H9 (cell line): ENCODE results near the gene TPSAB1. TPM values are rescaled to one million over a fixed set of nuclear protein-coding genes. Genes with fewer than 3 reads are reported as not detected.

Experiments used
- DNase-seq: peaks from one replicate; pipeline ENCODE4 v3.0.0-alpha.2; 2017
- H2AFZ ChIP-seq: one replicate; pipeline ENCODE4 v1.6.1; 2013; ENCODE audit warnings: mild to moderate bottlenecking, low read length, control low read depth, moderate library complexity
- H2AK5ac ChIP-seq: 2 replicates; pipeline ENCODE4 v1.6.1; 2013; ENCODE audit warnings: low read length, control low read depth, mixed read lengths; ENCODE audit not compliant: insufficient read length
- H2BK120ac ChIP-seq: one replicate; pipeline ENCODE4 v1.6.1; 2013; ENCODE audit warnings: low read depth, mild to moderate bottlenecking, low read length, control low read depth, inconsistent platforms; ENCODE audit not compliant: poor library complexity, severe bottlenecking
- H2BK12ac ChIP-seq: 2 replicates; pipeline ENCODE4 v1.6.1; 2013; ENCODE audit warnings: low read length, control low read depth, mixed read lengths, low read depth; ENCODE audit not compliant: insufficient read length
- H2BK15ac ChIP-seq: 2 replicates; pipeline ENCODE4 v1.6.1; 2013; ENCODE audit warnings: low read depth, low read length, control low read depth
- H2BK20ac ChIP-seq: one replicate; pipeline ENCODE4 v1.6.1; 2013; ENCODE audit warnings: low read depth, mild to moderate bottlenecking, low read length, control low read depth, inconsistent platforms; ENCODE audit not compliant: poor library complexity, severe bottlenecking
- H2BK5ac ChIP-seq: 2 replicates; pipeline ENCODE4 v1.6.1; 2013; ENCODE audit warnings: low read length, control low read depth, mixed read lengths; ENCODE audit not compliant: insufficient read length
- H3K14ac ChIP-seq: 2 replicates; pipeline ENCODE4 v1.6.1; 2013; ENCODE audit warnings: low read length, control low read depth; ENCODE audit not compliant: insufficient read depth
- H3K18ac ChIP-seq: 2 replicates; pipeline ENCODE4 v1.6.1; 2013; ENCODE audit warnings: low read depth, mild to moderate bottlenecking, mixed read lengths, low read length, control low read depth; ENCODE audit not compliant: insufficient read length
- H3K23ac ChIP-seq: 2 replicates; pipeline ENCODE4 v1.6.1; 2013; ENCODE audit warnings: low read length, control low read depth, mixed read lengths, low read depth; ENCODE audit not compliant: insufficient read length
- H3K23me2 ChIP-seq: 2 replicates; pipeline ENCODE4 v1.6.1; 2013; ENCODE audit warnings: low read depth, mild to moderate bottlenecking, mixed read lengths, low read length, control low read depth; ENCODE audit not compliant: insufficient read length, poor library complexity, severe bottlenecking
- H3K27ac ChIP-seq: 2 replicates; pipeline ENCODE4 v1.5.1; 2013; ENCODE audit warnings: low read length, control low read depth, mixed read lengths, low read depth; ENCODE audit not compliant: insufficient read length
- H3K27me3 ChIP-seq: 2 replicates; pipeline ENCODE4 v1.6.1; 2013; ENCODE audit warnings: low read length, control low read depth, inconsistent platforms; ENCODE audit not compliant: insufficient read depth
- H3K4ac ChIP-seq: 2 replicates; pipeline ENCODE4 v1.6.1; 2013; ENCODE audit warnings: low read depth, mild to moderate bottlenecking, control low read depth, inconsistent platforms, low read length, moderate library complexity
- H3K4me1 ChIP-seq: 2 replicates; pipeline ENCODE4 v1.6.1; 2013; ENCODE audit warnings: low read length, control low read depth, inconsistent platforms; ENCODE audit not compliant: insufficient read depth
- H3K4me2 ChIP-seq: 2 replicates; pipeline ENCODE4 v1.6.1; 2013; ENCODE audit warnings: low read length, control low read depth, mixed read lengths; ENCODE audit not compliant: insufficient read length, insufficient read depth
- H3K56ac ChIP-seq: 2 replicates; pipeline ENCODE4 v1.6.1; 2013; ENCODE audit warnings: low read depth, mild to moderate bottlenecking, mixed read lengths, low read length, control low read depth; ENCODE audit not compliant: insufficient read length
- H3K79me1 ChIP-seq: 2 replicates; pipeline ENCODE4 v1.6.1; 2013; ENCODE audit warnings: low read depth, mild to moderate bottlenecking, moderate library complexity, low read length, control low read depth, inconsistent platforms; ENCODE audit not compliant: insufficient read depth, poor library complexity, severe bottlenecking
- H3K79me2 ChIP-seq: 2 replicates; pipeline ENCODE4 v1.6.1; 2013; ENCODE audit warnings: low read length, control low read depth, inconsistent platforms; ENCODE audit not compliant: insufficient read depth
- H3K9ac ChIP-seq: 2 replicates; pipeline ENCODE4 v1.6.1; 2013; ENCODE audit warnings: low read length, control low read depth, mixed read lengths; ENCODE audit not compliant: insufficient read length; ENCODE audit errors: extremely low read depth
- H3K9me3 ChIP-seq: one replicate; pipeline ENCODE4 v1.6.1; 2013; ENCODE audit warnings: low read depth, low read length, inconsistent platforms; ENCODE audit not compliant: control insufficient read depth
- H3T11ph ChIP-seq: one replicate; pipeline ENCODE4 v1.6.1; 2013; ENCODE audit warnings: mild to moderate bottlenecking, low read length, control low read depth, inconsistent platforms
- H4K20me1 ChIP-seq: one replicate; pipeline ENCODE4 v1.6.1; 2013; ENCODE audit not compliant: control insufficient read depth, insufficient read length, insufficient read depth
- H4K5ac ChIP-seq: 2 replicates; pipeline ENCODE4 v1.6.1; 2013; ENCODE audit warnings: low read depth, mild to moderate bottlenecking, mixed read lengths, low read length, control low read depth; ENCODE audit not compliant: insufficient read length
- H4K8ac ChIP-seq: replicated peaks from 2 replicates; pipeline ENCODE4 v1.6.1; 2013; ENCODE audit warnings: low read length, control low read depth, mixed read lengths, low read depth; ENCODE audit not compliant: insufficient read length
- H4K91ac ChIP-seq: 2 replicates; pipeline ENCODE4 v1.6.1; 2013; ENCODE audit warnings: low read depth, mild to moderate bottlenecking, moderate library complexity, mixed read lengths, low read length, control low read depth; ENCODE audit not compliant: insufficient read length
- H3K27ac Mint-ChIP-seq, 3 experiments: 2 replicates in 2 of 3; 3 replicates in 1 of 3; pipeline ENCODE4 v1.8.0; 2020 to 2021; ENCODE audit warnings: mixed read lengths in 3 of 3, mild to moderate bottlenecking in 1 of 3, moderate library complexity in 1 of 3
- H3K27me3 Mint-ChIP-seq: 2 replicates; pipeline ENCODE4 v1.8.0; 2021; ENCODE audit warnings: low read depth, mild to moderate bottlenecking, moderate library complexity, mixed read lengths
- H3K36me3 Mint-ChIP-seq, 3 experiments: 2 replicates in 2 of 3; 3 replicates in 1 of 3; pipeline ENCODE4 v1.8.0; 2020 to 2021; ENCODE audit warnings: low read depth in 3 of 3, mixed read lengths in 3 of 3; ENCODE audit not compliant: insufficient read depth in 1 of 3
- H3K4me1 Mint-ChIP-seq, 2 experiments: 2 replicates each; pipeline ENCODE4 v1.8.0; 2020; ENCODE audit warnings: mixed read lengths in 2 of 2
- H3K4me3 Mint-ChIP-seq, 2 experiments: 2 replicates in 1 of 2; 3 replicates in 1 of 2; pipeline ENCODE4 v1.8.0; 2020 to 2021; ENCODE audit warnings: mild to moderate bottlenecking in 2 of 2, mixed read lengths in 2 of 2, moderate library complexity in 1 of 2
- H3K9me3 Mint-ChIP-seq, 2 experiments: 2 replicates in 1 of 2; 3 replicates in 1 of 2; pipeline ENCODE4 v1.8.0; 2020; ENCODE audit warnings: mild to moderate bottlenecking in 2 of 2, mixed read lengths in 2 of 2, moderate library complexity in 1 of 2
- WGBS: extraction: QIAGEN DNeasy Blood & Tissue Kit; methylation state at CpG from one replicate; pipeline ENCODE4 v1.1.7; 2013; ENCODE audit warnings: missing lambda C conversion rate, low lambda C conversion rate, mixed read lengths; ENCODE audit not compliant: insufficient read length; ENCODE audit errors: extremely low coverage; 5-methylcytosine and 5-hydroxymethylcytosine counted together
- total RNA-seq: library from RNA; stranded (reverse); gene quantifications from 2 replicates; pipeline ENCODE4 v1.2.1, GENCODE V29; 2021
- TF ChIP-seq, protein P1 (sequence below): fragments of 200-600 bp; sonication (generic); conservative IDR thresholded peaks from 3 replicates; pipeline ENCODE4 v1.8.0; 2021; ENCODE audit warnings: antibody characterized with exemption, mild to moderate bottlenecking

The TPSAB1 gene
- total RNA-seq, 1 experiment from 2014 or later: not detected

DNA sequence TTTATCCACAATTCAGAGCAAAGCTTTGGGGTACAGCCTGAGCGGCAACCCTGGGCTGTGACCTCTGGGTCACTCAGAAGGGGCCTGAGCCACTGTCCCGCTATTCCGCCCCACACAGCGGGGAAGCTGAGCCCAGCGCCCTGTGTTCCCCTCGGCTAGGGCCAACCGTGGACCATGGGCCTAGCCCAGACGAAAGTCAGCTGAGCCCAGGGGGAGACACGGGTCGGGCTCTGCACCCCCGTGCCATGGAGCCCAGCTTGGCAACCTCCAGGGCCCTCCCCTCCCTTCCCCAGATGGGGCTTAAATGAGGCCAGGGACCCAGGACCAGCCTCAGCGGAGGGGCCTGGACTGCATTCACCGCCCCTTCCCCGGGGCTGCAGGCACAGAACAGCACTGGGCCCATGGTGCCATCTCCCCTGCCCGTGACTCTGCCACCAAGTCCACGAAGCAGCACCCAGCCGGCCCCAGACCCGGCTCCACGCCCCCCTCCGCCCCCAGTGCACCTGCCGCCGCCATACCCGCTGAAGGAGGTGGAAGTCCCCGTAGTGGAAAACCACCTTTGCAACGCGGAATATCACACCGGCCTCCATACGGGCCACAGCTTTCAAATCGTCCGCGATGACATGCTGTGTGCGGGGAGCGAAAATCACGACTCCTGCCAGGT is 17.2 kb downstream of the TPSAB1 start:
- Histone ChIP-seq H3K18ac (no peak overlapping the region), H4K91ac (no peak overlapping the region), H3K23me2 (no peaks in the 10 kb centered on the region), H3K79me1 (no peaks in the 10 kb centered on the region), H3K56ac (no peak overlapping the region), H2BK12ac (no peak overlapping the region), H3K27ac (no peak overlapping the region), H2AK5ac (no peak overlapping the region), H2BK20ac (no peak overlapping the region), H2AFZ (no peak overlapping the region), H3K79me2 (no peaks in the 10 kb centered on the region), H2BK120ac (no peak overlapping the region), H2BK15ac (no peak overlapping the region), H3K9me3 (no peaks in the 10 kb centered on the region), H3K9ac (no peak overlapping the region), H4K20me1 (no peaks in the 10 kb centered on the region), H3K4me2 (no peak overlapping the region), H3K23ac (no peak overlapping the region), H3K27me3 (no peaks in the 10 kb centered on the region), H4K5ac (no peak overlapping the region), H2BK5ac (no peak overlapping the region), H3K4me1 (no peaks in the 10 kb centered on the region), H4K8ac (no peak overlapping the region), H3K14ac (no peak overlapping the region), H3K4ac (no peak overlapping the region), H3T11ph (no peak overlapping the region)
- Mint-ChIP-seq H3K27me3 (peaks cover 35% of the 10 kb centered on the region), H3K4me1 (peaks cover 0 to 11% of the 10 kb centered on the region in 2 experiments; a peak in 3 of 4 replicates), H3K36me3 (no peaks in the 10 kb centered on the region), H3K4me3 (no peak overlapping the region), H3K9me3 (no peaks in the 10 kb centered on the region), H3K27ac (no peak overlapping the region)
- no CpG with 5 or more reads among the region's 34 CpGs for WGBS
- TF ChIP-seq, protein P1, sequence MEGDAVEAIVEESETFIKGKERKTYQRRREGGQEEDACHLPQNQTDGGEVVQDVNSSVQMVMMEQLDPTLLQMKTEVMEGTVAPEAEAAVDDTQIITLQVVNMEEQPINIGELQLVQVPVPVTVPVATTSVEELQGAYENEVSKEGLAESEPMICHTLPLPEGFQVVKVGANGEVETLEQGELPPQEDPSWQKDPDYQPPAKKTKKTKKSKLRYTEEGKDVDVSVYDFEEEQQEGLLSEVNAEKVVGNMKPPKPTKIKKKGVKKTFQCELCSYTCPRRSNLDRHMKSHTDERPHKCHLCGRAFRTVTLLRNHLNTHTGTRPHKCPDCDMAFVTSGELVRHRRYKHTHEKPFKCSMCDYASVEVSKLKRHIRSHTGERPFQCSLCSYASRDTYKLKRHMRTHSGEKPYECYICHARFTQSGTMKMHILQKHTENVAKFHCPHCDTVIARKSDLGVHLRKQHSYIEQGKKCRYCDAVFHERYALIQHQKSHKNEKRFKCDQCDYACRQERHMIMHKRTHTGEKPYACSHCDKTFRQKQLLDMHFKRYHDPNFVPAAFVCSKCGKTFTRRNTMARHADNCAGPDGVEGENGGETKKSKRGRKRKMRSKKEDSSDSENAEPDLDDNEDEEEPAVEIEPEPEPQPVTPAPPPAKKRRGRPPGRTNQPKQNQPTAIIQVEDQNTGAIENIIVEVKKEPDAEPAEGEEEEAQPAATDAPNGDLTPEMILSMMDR: no peak
- DNase-seq: no peak
